Measurements from ENCODE around the gene MACROH2A2. TPM values are rescaled to one million over a fixed set of nuclear protein-coding genes. Genes with fewer than 3 reads are reported as not detected.
"Not testable (repeated sequence)": the region's sequence is repeated elsewhere in the genome, so short reads cannot be mapped to it uniquely, and the experiment has no call there.

The MACROH2A2 gene
- total RNA-seq, 1 donor from 2014 or later: 3.4 TPM

DNA sequence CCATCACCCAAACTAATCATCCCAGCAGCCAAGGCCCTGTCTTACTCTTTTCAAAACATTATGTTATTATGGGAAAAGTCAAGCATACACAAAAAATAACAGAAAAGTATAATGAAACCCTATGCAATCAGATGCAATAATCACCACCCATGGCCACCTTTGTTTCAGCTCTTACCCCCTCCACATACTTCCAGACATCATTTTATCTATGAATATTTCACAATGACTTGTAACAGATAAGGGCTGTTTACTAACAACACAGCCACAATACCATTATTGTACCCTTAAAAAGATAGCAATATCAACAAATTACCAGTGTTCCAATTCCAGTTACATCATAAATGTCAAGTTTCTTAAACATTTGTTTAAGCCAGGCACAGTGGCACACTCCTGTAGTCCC is 44.8 kb downstream of the MACROH2A2 start:
- intact Hi-C loops (cut with micrococcal nuclease): no loop called here

DNA sequence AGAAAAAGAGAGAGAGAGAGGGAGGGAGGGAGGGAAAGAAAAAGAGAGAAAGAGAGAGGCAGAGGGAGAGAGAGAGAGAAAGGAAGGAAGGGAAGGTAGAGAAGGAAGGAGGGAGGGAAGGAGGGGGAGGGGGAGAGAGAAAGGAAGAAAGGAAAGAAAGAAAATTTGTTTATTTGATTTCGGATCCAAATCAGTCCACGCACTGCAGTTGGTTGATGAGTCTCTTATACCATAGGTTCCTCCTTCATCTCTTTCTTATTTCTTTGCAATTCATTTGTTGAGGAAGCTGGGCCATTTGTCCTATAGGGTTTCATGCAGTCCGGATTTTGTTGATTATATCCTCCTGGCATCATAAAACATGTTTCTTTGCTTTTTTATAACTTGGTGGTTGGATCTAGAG is 45.6 kb downstream of the MACROH2A2 start:
- intact Hi-C loops (cut with micrococcal nuclease): no loop called here

DNA sequence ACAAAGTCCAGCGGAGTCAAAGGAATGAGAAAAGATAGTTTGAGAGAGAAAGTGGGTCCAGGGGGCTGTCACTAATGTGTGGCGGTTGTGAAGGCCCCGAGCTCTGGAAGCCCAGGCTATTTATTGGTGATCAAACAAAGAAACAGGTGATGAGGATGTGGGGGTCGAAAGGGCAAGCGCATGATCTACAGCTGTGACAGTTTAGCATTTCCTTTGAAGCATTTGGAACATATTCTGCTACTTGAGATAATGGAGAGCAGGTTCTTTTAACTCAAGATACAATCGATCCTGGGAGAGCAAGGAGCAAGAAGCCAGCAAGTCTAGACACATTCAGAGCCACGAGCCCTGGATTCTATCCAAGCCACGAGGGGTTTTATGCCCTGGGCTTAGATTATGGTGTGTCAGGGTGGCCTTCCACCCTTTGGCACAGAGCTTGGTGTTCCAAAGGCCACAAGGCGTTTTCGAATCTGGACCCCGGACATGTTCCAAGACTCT is 48.5 kb downstream of the MACROH2A2 start:
- intact Hi-C loops (cut with micrococcal nuclease): not testable (repeated sequence)

DNA sequence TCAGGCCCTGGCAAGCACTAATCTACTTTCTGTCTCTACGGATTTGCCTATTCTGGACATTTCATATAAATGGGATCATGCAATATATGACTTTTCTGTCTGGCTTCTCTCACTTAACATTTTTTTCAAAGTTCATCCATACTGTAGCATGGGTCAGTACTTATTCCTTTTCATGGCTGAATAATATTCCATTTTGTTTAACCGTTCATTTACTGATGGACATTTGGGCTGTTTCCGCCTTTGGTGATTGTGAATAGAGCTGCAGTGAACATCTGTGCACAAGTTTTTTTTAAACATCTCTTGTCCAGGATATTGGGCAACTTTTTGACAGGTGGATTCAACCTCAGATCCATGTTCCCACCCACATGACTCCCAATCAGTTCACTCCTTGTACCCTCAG is 49.0 kb downstream of the MACROH2A2 start:
- intact Hi-C loops (cut with micrococcal nuclease): no loop called here

DNA sequence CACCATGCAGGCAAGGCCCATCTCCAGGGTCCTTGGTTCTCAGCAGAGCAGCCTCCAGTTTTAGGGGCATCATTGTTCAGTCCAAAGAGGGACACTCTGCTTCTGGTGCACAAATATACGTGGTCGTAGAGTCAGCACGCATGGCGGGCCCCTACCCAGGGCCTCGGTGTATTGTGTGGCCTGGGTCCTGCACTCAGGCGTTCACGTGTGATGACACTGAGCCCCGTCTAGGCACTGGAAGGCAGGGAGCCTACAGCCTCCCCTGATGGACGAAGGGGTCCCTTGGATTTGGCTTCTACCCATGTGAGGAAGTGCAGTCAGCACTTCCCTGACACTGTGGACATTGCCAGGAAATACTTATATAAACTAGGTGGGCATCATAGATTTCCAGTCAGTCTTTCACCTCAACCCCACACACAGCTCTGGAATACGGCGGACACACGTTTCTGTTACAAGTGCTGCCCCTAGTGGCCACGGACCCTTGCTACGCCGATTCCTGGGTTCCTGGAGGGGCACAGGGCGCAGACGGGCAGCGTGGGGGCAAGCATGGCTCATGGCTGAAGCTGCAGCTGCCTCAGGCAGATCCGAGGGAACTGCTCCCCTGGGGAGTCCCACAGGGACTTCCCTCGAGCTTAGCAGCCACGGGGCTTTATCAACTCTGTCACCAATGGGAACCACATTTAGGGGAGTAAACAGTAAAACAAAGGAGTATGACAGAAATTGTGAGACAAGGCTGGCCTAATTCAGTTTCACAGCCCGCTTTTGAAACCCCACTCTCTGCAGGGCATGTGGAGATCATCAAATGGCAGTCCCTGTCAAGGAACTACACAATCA is 54.5 kb downstream of the MACROH2A2 start:
- intact Hi-C loops (cut with micrococcal nuclease): no loop called here

DNA sequence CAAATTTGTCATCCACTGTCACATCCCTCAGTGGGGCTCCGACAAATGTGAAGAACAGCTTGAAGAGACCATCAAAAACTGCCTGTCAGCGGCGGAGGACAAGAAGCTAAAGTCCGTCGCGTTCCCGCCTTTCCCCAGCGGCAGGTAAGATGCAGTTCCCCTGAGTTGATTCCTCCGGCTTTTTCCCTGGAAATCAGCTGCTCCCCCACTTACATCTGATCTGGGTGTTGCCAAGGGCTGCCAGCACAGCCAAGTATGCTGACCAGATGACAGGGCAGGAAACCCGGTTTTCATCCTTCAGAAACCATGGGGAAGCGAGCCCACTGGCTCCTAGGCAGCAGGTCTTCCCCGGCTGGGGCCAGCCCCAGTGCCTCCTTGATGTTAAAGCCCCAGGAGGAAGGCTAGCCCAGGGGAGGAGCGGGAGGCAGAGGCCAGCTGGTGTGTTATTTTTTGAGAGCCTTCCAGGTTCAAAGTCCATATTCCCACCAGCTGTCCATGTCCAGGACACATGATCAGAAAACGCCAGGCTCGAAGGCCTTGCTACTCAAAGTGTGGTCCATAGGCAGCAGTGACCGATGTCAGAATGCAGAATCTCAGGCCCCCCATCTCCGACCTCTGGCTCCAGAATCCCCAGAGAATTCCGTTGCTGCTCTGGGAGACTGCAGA is 56.6 kb downstream of the MACROH2A2 start:
- intact Hi-C loops (cut with micrococcal nuclease): no loop called here

DNA sequence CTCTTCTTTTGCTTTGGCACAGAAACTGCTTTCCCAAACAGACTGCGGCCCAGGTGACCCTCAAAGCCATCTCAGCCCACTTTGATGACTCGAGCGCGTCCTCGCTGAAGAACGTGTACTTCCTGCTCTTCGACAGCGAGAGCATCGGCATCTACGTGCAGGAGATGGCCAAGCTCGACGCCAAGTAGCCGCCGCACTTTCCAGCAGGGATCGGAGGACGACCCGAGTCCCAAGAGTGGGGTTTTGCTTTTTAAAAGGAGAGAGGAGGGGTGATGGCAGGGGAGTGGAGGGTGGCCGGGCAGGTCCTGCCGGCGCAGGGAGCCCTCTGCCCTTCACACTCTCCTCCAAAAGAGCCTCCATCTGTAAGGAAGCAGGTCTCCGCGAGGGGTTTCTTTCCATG is 58.9 kb downstream of the MACROH2A2 start:
- intact Hi-C loops (cut with micrococcal nuclease): no loop called here

DNA sequence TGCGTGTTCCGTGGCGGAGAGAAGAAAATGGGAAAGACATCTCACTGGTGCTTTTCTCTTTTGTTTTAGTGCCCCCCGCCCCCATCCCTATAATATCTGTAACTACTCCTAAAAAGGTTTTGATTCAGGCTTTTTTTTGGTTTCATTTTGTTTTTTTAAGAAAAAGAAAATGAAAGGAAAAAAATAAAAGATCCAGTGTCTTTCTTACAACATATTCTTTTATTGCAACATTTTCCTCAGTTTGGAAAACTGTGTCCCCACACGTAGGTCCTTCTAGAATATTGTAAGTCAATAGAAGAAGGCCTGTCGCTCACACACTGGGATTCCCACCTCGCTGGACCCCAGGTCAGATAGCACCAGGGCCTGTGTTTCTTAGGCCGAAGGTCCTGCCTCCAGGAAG is 59.4 kb downstream of the MACROH2A2 start:
- intact Hi-C loops (cut with micrococcal nuclease): no loop called here

DNA sequence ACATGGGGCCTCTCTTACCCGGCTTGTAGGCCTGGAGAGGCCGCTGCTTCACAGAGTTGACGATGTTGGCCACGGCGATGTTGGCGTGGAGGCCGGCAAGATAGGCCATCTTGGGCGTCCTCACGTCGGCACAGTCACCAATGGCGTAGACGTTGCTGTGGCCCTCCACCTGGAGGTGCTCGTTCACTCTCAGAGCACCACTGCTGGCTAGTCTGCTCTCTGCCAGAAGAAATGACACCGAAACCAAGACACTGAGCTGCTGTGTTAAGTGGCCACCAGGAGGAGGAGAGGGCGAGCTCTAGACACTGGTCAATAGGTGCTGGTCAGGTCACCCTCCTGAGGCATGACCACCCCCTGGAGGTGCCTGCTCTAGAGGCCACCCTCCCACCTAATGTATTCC is 62.3 kb downstream of the MACROH2A2 start:
- intact Hi-C loops (cut with micrococcal nuclease): no loop called here

DNA sequence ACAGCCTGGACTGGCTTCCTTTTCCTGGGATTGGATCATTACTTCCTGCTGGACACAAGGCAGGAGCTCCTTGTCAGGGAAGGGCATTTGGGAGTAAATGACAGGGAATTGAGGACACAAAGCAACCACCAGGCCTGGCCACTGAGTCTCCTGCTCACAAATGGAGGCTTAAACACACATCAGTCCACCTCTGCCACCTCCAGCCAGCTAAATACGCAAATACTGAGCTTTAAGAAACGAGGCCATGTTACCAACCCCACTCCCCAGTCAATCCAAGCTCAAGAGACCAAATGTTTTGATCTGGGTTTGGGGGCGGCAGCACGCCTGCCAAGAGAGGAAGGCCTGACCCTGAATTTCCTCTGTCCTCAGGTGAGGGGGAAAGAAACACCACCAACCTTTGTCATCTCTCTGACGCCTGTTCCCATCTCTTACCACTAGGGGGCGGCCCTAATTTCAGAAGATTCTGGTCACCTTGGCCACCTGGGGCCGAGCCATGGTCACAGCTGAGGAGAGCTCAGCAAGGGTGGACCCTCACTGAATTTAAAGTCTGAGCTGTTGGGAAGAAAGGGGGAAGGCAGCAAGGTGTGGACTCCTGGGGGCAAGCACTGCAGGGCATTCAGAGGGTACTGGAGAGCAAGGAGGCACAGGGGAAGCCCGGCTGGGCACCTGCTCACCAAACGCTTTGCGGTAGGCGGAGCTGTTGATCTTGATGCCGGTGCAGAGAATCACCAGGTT is 63.5 kb downstream of the MACROH2A2 start:
- intact Hi-C loops (cut with micrococcal nuclease): loop anchor here (1.0 kb wide), 2 partner anchors 30 to 248 kb away; partner anchors contain the start of gene TYSND1

DNA sequence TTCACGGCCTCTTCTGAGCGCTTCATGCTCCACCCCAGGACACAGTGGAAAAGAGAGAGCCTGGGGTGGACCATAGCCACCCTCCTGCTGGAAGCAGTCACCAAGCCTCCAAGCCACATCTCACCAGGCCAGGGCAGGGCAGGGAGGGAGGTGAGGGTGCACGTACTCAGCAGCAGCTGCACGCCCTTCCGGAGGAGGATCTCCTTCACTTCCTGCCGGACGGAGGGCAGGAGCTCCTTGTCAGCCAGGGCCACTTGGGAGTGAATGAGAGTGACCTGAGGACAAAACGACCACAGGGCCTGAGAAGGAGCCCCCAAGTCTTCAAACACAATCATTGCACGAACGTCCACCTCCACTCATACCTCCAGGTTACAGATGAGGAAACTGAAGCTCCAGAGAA is 65.0 kb downstream of the MACROH2A2 start:
- intact Hi-C loops (cut with micrococcal nuclease): no loop called here

DNA sequence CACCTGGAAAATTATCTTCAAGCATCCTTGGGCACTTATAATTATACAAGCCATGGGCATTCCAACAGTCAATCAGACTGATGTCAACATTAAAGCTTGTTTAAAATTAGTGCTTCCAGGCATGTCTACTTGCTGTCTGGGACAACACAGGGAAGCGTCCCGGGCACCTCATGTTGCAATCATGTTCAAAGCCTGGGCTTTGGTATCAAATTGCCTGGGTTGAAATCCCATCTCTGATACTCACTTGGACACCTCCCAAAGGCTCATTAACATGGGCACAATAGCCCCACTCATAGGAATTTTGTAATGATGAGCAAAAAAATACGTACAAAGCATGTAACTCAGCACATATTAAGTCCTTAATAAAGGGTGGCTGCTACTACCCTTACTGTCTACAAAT is 65.5 kb downstream of the MACROH2A2 start:
- intact Hi-C loops (cut with micrococcal nuclease): no loop called here

DNA sequence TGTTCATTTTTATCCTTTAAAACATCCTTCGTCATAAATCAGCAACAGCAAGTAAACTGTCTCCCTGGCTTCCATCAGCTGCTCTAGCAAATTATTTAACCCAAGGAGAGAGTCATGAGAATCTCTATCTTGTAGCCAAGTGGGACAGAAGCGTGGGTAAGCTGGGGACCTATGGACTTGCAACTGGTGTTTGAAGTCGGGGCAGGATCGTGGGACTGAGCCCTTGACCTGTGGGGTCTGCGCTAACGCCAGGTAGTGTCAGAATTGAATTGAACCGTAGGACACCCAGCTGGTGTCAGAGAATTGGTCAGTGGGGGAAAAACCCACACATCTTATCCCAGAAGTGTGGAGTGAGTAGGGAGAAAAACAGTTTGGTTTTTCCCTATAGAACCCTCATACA is 66.6 kb downstream of the MACROH2A2 start:
- intact Hi-C loops (cut with micrococcal nuclease): no loop called here

DNA sequence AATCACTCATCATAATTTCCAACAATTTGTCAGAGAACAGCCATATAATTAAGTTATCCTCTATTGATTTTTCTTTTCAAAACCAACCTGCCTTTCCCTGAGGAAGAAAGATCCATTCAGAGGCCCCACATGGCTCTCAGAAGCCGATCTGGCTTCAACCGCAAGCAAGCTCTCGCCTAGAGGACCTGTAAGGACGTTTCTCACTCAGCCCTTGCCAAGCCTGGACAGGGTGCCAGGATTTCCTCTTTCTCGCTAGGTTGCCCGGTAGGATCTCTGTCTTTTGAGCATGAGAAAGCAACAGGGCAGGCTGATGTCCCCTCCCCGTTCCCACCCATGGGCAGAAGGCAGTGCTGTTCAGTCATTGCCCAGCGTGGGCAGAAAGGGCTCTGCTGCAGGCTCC is 67.0 kb downstream of the MACROH2A2 start:
- intact Hi-C loops (cut with micrococcal nuclease): no loop called here

DNA sequence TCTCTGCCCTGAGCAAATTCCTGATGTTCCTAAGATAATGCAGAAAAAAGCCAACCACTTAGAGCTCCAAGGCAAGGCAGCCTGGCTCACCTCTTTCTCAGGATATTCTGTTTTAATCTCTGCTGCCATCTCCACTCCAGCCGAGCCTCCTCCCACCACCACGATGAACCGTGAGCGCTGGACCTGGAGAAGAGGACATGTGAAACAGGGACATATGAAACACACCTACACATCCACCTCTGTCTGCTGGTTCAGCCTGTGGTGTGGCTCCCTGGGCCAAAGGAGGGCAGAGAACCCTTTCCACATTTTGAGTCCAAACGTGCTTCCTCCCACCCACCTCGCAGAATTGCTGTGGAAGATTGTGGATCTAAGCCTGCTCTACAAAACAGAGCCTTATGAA is 67.8 kb downstream of the MACROH2A2 start:
- intact Hi-C loops (cut with micrococcal nuclease): no loop called here

DNA sequence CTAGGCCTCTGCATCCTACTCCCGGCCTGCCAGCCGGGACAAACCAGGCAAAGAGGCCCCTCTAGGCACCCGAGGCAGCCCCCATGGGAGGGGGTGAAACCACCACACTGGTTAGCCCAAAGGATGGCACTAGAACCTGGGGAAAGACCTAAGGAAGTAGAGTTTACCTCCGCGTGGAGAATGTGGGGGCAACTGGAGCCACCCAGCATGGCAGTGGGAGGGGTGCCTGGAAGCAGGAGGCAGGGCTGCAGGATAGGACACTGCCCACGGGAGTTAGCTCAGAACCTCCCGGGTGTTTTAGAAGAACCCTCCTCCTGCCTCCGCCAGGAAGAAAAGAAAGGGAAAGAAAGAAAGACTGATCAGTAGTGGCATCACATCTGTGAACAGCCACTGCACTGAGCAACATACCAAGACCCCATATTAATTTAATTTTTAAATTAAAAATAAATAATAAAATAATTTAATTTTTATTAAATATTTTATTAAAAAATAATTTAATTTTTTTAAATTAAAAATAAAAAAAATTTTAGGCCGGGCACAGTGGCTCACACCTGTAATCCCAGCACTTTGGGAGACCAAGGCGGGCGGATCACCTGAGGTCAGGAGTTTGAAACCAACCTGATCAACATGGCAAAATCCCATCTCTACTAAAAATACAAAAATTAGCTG is 68.8 kb downstream of the MACROH2A2 start:
- intact Hi-C loops (cut with micrococcal nuclease): no loop called here

DNA sequence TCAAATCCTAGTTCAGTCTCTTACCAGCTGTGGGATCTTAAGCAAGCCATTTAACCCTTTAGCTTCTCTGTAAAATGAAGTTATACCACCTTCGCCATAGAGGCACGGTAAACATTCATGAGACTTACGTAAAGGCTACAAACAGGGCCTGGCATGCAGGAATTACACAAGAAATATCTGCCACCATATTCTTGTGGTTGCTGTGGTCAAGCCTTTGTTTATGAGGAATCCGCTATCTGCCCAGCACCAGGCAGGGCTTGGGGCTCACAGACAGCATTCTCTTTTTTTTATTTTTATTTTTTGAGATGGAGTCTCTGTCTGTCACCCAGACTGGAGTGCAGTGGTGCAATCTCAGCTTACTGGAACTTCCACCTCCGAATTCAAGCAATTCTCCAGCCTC is 70.1 kb downstream of the MACROH2A2 start:
- intact Hi-C loops (cut with micrococcal nuclease): no loop called here

DNA sequence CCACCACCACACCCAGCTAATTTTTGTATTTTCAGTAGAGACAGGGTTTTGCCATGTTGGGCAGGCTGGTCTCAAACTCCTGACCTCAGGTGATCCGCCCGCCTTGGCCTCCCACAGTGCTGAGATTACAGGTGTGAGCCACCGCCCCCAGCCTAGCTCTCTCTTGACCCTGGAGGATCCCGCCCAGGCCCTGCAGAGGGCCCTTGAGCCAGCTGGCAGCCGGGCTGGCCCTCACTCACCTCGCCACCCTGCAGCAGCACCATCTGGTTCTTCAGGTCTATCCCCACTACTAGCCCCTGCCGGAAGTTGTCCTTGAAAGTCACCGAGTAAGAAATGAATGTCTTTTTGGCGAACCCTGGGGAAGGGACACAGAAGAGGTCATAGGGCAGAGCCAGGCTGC is 70.5 kb downstream of the MACROH2A2 start:
- intact Hi-C loops (cut with micrococcal nuclease): not testable (repeated sequence)

DNA sequence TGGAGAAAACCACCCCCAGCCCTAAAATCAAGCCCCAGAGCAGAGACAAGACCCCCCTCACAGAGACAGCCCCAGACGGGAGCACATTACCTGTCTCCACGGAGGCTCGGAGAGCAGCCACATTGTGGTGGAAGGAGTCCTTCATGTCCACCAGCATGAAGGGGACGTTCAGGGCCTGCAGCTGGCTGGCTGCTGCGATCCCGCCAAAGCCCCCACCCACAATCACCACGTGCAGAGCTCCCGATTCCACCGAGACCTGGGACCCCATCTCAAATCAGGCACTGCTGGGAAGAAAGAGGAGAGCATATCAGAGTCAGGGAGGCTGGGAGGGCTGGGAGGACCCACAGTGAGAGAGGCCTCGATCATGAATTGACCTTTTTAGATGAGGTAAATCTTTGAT is 71.2 kb downstream of the MACROH2A2 start:
- intact Hi-C loops (cut with micrococcal nuclease): no loop called here

DNA sequence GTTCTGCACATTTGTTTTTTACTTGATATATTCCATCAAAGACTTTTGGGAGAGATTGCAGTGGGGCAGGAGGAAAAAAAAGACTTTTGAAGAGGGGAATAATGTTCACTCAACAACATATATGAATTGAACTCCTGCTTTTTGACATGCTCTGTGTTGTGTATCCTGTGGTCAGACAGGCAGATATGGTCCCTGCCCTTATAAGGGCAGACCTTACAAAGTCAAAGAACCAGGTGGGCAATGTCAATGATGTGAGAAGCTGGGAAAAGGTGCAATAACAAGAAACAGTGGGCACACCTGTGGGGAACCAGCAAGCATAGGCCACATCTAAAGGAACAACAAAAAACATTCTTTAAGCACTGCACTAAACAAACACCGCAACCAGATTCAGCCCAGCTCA is 71.8 kb downstream of the MACROH2A2 start:
- intact Hi-C loops (cut with micrococcal nuclease): no loop called here

DNA sequence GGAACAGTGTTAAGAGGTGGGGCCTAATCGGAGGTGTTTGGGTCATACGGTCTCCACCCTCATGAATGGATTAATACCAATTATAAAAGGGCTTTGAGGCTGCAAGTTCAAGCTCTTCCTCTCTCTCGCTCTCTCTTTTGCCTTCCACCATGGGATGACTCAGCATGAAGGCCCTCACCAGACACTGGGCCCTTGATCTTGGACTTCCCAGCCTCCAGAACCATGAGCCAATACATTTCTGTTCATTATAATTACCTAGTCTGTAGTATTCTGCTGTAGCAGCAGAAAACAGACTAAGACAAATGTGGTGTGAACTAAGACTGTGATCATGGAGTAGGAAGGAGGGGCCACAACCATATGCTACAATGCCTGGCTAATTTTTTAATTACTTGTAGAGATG is 72.3 kb downstream of the MACROH2A2 start:
- intact Hi-C loops (cut with micrococcal nuclease): no loop called here
